ENCODE results near the gene GJB1.
"Not testable (repeated sequence)": the region's sequence is repeated elsewhere in the genome, so short reads cannot be mapped to it uniquely, and the experiment has no call there.

The GJB1 gene

DNA sequence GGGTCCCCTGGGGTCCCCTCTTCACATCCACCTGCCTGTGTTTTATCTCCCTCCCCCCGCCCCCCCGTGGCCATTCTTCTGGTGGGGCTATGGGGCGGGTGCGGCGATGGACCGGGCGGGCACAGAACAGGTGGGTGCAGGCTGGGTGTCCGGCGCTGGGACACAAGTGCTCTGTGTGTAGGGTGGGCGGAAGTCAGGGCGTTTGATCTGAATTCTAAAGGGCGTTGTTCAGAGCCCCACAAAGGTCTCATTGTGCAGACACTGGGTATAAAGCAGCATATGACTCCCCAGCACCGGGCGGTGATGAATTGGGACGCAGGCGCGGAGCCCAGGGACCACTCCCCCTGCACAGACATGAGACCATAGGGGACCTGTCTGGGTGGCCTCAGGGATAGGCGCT, at the start of gene GJB1:
GJB1 (plus strand) TSS at position 296 of the 400 bp plus-strand sequence. CDS start 484 bp downstream, outside the sequence.
- DNase-seq (ENCODE audit: low read depth), result no peak

- no peak for DNase-seq (ENCODE audit: low read depth)
Observed at GRCh38 chrX:71173440-71173839, 49.6 kb upstream of the GJB1 start.

DNA sequence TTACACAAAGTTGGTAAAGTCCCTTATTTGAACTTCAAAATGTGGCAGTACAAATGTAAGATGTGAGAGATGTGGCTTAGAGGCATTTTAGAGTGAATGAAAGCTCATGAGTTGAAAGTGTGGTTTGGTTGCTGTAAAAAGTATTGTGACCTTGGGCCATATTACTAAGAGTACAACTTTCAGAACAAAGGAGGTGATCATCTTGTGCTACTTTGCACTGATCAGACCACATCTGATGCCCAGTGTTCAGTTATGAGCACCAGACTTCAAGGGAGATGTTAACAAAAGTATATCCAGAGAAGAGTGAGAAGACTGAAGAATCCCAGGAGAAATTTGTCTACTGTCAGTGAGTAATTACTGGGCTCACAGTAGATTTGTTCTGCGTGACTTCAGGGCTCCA, 48.2 kb upstream of the GJB1 start:
- no peak for DNase-seq (ENCODE audit: low read depth)

DNA sequence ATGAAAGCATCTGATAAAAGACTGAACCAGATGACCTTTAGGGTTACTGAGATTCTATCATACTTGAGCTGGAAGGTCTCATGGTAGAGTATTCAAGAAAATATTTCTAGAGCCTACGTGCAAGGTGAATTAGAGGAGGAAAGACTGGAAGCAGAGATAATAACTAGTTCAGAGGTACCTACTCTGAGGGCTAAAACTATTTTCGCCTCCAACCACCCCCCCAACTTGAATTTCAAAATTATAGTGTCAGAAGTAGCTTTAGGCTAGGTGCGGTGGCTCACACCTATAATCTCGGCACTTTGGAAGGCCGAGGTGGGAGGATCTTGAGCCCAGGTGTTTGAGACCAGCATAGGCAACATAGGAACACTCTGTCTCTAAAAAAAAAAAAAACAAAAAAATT, 47.5 kb upstream of the GJB1 start:
- DNase-seq (ENCODE audit: low read depth), result no peak

GRCh38 chrX:71177327-71177726, 45.7 kb upstream of the GJB1 start:
- DNase-seq (ENCODE audit: low read depth), result no peak

DNA sequence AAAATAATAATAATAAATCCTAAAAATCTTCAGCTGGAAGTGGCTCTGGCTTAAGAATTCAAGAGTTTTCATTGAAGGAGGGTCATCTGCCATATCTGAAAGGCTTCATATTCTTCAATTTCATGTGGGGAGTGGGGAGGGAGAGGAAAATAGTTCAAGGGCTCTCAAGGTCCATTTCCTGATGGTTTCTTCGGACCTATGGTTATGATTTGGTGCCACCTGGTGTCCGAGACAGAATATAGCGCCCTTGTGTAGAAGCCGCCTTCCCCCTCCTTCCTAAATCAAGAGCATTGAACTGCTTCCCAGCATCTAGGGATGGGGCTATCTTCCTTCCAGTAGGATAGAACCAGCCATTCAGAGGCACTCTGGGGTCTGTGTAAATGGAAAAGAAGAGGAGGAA, 44.1 kb upstream of the GJB1 start:
- no peak for DNase-seq (ENCODE audit: low read depth)

DNA sequence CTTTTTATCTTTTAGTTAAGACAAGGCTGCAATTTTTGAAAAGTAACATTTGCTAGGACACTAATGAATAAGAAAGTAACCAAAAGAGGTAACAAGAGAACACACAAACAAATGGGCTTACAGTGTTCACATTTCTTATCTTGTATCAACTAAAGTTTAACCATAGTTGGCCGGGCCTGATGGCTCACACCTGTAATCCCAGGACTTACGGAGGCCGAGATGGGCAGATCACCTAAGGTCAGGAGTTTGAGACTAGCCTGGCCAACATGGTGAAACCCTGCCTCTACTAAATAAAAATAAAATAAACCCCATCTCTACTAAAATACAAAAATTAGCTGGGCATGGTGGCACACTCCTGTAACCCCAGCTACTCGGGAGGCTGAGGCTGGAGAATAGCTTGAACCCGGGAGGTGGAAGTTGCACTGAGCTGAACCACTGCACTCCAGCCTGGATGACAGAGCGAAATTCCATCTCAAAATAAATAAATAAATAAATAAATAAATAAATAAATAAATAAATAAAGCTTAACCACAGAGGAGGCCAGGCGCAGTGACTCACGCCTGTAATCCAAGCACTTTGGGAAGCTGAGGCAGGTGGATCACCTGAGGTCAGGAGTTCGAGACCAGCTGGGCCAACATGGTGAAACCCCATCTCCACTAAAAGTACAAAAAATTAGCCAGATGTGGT, 42.3 kb upstream of the GJB1 start:
- DNase-seq (ENCODE audit: low read depth), result not testable (repeated sequence)

DNA sequence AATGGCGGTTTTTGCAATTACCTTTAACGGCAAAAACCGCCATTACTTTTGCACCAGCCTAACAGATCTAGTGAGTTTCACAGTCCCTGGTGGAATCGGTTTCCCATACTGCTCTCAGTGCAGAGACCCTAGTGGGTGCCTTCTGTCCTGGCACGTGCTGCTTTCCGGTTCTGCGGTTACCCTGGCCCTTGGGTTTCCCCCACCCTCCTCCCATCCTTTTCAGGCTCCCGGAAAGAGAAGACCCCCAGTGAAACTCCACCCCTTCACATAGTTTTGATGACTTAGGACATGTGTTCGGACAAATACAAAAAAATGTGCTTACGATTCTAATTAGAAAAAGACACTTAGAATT, 41.5 kb upstream of the GJB1 start:
- no peak for DNase-seq (ENCODE audit: low read depth)

GRCh38 chrX:71181910-71182799, 40.9 kb upstream of the GJB1 start:
- peak; percentile 91 for DNase-seq (ENCODE audit: low read depth)

DNA sequence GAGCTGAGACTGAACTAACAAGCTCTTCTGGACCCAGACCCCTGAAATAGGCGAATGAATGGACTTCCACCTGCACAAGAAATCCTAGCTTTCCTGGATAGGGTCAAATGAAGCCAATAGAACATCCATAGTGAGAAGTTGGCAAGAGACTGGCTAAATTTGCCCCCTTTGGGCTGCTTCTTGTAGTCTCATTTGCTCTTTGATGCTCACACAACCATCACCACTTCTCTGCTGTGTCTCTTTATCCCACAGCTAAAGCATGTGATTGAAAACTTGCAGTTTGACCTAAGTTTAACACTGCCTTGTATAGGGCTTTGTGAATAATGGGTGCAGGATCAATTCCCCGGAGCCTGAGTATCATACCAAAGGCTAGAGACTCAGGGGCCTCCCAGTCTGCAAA, 40.2 kb upstream of the GJB1 start:
- no peak for DNase-seq (ENCODE audit: low read depth)

DNA sequence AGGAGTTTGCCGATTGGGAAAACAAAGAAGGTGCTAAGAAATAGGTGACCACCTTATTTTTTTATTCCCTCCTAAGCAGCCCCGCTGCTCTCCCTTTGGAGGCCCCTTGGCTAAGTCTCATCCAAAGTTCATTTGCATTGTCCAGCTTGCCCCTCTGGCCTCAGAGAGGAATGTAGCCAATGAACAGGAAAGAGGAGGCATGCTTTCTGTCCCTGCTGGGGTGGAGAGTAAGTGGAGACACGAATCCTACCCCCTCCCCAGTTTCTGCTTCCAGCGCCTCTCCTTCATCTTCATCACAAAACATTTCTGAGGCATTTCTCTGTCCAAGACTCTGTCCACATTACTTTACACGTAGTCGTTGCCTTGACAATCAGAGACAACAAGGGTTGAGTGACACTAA, 39.7 kb upstream of the GJB1 start:
- no peak for DNase-seq (ENCODE audit: low read depth)

DNA sequence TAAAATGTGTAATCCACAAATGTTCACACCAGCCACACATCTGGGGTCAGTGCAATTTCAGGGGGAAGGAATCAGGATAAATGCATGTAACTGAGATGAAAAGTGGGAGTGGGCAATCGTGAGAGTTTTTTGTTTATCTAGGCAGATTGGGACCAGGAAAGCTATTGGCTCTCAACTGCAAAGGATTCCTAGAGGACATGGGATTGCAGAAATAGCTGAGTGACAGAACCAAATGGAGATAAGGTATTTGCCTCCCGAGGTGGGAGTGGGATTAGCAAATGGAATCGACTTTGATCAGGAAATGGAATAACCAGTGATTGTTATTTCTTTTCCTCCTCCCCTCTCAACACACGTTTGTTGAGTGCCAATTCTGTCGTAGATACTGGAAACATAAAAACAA, 38.9 kb upstream of the GJB1 start:
- no peak for DNase-seq (ENCODE audit: low read depth)

DNA sequence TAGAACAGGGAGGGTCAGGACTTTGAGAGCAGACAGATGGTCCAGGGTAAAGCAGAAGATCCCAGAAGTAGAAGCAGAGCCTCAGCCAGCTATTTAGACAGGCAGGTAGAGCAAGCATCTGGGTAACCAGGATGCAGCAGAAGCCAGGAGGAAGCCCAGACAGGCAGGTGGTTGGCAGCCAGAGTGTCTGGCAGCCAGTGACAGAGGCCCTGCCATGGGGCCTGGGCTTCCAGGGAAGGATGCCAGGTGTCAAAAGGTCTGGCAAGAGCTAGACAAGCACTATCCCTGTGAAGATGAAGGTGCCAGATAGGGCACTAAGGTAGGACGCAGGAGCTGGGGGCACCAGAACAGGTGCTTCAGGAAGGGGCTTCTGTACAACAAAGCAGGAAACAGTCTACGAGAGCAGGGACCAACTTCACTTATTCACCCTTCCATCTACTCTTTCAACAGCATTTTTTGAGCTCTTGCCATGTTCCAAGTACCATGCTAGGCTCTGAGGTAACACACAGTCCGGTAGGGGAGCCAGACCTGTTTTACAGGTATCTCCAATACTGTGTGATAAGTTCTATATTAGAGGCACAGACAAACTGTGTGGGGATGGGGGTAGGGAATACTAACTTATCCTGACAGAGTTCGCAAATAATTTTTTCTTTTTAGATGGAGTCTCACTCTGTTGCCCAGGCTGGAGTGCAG, 38.1 kb upstream of the GJB1 start:
- DNase-seq (ENCODE audit: low read depth), result no peak

DNA sequence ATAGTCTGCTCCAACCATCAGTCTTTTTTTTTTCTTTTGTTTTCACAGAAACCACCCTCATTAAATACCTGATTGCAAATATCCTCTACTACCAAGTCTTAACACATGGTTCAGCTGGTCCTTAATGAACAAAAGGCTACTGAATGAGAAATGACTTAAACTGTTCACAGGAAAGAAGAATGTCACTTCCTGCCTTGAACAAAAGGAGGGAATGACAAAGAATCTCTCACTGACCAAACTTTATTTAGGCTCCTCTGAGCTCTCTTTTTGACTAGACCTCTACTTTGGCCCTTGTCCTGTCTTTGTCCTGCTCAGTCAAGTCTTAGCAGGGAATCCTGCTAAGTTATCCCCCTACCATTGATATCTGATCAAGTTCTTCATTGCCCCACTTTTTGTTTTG, 31.8 kb upstream of the GJB1 start:
- no peak for DNase-seq (ENCODE audit: low read depth)

DNA sequence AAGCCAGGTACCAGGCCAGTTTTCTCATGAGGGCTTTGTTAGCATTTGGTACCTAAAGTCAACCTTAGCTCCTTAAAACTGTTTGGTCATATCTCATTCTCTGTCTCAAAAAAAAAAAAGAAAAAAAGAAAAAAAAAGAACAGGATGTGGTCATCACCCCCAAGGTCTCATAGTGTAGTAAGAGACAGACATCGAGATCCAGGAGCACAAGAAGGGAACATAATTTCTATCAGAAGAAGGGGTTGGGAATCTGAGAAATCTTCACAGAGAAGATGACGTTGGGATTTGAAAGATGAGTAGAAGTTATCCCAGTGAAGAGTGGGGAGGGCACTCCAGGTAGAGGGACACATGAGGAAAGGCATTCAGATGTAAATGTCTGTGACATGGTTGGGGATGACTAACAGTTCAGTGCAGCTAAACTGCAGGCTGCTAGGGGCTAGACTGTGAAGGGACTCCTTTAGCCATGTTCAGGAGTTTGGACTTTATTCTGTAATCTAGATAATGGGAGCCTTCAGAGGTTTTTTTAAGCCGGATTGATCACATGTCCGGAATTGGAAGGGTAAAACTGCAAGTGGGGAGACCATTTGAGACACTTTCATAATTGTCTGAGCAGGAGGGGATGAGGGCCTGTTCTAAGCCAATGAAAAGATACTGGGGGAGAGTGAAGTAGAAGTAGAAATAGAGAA, 26.9 kb upstream of the GJB1 start:
- no peak for DNase-seq (ENCODE audit: low read depth)

DNA sequence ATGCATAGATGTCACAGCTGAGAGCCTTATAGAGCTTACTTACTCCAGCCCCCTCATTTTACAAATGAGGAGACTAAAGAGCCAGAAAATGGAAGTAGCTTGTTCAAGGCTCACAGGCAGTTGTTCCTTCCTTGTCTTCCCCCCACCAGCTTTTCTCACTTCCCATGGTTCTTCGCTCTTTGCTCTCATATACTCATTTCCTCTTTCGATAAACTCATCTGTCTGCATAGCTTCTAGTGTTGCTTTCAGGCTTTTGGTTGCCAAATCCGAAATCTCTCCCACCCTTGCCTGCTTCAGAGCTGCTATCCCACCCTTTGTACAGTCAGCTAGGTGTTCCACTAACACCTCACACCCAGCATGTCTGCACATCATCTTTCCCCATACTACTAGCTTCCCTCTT, 25.0 kb upstream of the GJB1 start:
- DNase-seq (ENCODE audit: low read depth), result no peak

GRCh38 chrX:71199252-71200008, 23.6 kb upstream of the GJB1 start:
- no peak for DNase-seq (ENCODE audit: low read depth)

DNA sequence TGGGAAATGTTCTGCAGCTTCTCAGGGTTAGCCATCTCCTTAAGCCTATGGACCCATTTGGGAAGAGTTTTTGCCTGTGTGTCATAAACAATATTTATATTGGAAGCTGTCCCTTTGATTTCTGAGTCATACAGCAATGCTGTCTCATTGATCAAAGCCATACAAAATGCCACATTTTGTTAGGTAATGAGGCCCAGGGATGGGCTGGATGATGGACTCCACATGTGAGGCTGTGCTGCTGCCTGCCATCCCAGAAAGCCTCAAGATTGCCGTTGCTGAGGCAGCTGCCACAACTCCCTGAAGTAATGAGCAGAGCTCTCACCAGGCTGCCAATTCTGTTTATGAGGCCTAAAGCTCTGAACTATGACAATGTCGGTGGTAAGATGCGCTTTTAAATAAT, 12.2 kb upstream of the GJB1 start:
- DNase-seq (ENCODE audit: low read depth), result peak; percentile 50

DNA sequence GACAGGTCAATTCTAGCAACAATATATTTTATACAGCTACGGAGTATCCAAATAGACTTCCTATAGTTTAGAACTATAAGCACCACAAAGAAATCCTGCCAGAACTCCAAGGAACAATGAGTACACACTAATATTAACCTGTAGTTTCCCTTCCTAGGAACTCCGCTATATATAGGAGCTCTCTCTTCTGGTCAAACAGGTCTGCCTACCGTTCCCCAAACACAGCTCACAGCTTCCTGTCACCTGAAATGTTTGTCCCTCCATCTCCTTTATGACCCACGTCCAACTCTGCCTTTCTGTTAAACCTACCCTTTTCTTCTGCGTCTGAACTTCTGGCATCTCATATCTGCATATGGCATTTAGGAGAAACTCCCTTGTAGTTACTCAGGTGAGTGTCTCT, 10.5 kb upstream of the GJB1 start:
- DNase-seq (ENCODE audit: low read depth), result no peak

DNA sequence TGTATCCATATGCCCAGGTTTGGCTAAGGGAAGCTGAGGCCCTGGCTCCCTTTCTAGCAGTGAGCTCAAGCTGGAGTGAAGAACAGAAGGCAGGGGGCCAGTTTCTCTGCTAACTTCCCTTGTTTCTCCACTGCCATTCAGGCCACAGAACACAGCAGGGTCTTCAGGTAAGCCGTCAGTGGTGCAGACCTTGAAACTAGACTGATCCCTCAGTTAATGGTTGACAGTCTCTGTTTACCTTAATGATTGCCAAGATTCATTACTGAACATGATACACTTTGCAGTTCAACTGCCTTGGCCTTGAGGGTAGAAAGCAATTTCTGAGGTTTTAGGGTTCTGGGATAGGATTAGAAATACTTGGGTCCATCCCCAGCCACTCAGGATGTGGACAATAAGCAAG, 8.9 kb upstream of the GJB1 start:
- no peak for DNase-seq (ENCODE audit: low read depth)

- DNase-seq (ENCODE audit: low read depth), result no peak
Observed at GRCh38 chrX:71214604-71215337, 8.3 kb upstream of the GJB1 start.
